ENCODE data around the gene ZNF75A.

Gene ZNF75A

GRCh38 chr16:3289998-3290673, 15.2 kb upstream of the ZNF75A start:
- no peak for DNase-seq

DNA sequence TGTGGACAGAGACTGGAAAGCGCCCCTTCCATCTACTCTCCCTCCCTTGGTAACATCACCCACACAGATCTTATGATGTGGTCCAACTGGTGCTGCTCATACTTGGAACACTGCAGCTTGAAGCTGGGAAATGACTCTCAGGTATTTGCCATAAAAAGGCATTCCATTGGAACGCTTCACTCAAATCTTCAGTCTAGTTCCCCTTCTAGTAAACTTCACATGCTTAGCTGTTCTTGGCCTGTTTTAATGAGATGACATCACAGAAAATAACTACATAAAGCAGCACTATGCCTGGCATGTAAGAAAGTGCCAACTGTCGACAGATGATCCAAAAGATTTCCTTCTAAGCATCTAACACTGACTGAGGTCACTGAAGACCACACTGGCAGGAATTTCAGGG, 12.7 kb upstream of the ZNF75A start:
- no peak for DNase-seq

GRCh38 chr16:3295209-3295608, 10.1 kb upstream of the ZNF75A start:
- no peak for DNase-seq

- DNase-seq = no peak
Observed at GRCh38 chr16:3295783-3296182, 9.5 kb upstream of the ZNF75A start.

- DNase-seq = no peak
Observed at GRCh38 chr16:3304370-3304769, 927 bp upstream of the ZNF75A start.

- DNase-seq = no peak
Observed at GRCh38 chr16:3306078-3306477, 781 bp downstream of the ZNF75A start.

GRCh38 chr16:3311496-3311895, 6.2 kb downstream of the ZNF75A start:
- DNase-seq = no peak

DNA sequence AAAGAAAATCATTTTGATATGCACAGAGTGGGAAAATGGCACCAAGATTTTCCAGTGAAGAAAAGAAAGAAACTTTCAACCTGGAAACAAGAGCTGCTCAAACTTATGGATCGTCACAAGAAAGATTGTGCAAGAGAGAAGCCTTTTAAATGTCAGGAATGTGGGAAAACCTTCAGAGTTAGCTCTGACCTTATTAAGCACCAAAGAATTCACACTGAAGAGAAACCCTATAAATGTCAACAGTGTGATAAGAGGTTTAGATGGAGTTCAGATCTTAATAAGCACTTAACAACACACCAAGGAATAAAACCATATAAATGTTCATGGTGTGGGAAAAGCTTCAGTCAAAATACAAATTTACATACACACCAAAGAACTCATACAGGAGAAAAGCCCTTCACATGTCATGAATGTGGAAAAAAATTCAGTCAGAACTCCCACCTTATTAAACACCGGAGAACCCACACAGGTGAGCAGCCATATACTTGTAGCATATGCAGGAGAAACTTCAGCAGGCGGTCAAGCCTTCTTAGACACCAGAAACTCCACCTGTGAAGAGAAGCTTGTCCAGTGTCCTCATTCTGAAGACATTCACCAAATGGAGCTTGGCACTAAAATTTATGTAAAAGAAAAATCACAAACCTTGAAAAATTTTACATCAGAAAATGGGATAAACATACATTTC, 12.2 kb downstream of the ZNF75A start:
- DNase-seq = no peak

GRCh38 chr16:3321816-3322215, 16.5 kb downstream of the ZNF75A start:
- no peak for DNase-seq

DNA sequence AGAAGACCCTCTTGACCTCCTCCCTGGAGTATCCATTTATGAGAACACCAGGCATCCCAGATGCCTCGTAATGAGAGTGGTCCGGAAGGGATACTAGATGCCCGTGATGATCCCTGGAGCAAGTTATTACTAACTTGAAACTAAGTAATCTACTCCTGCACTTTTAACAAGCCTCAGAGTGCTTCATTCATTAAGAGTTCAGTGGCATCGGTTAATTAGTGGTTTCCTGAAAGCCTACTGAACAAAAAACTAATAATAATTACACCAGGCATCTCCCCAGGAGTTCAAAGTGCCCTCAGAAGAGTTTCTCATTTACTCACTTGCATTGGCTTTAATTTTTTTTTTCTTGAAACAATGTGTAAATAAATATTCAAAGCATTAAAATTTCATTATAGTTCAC, 22.2 kb downstream of the ZNF75A start:
- DNase-seq = no peak

GRCh38 chr16:3328104-3328503, 22.8 kb downstream of the ZNF75A start:
- no peak for DNase-seq

- DNase-seq = no peak
Observed at GRCh38 chr16:3328643-3329042, 23.3 kb downstream of the ZNF75A start.

DNA sequence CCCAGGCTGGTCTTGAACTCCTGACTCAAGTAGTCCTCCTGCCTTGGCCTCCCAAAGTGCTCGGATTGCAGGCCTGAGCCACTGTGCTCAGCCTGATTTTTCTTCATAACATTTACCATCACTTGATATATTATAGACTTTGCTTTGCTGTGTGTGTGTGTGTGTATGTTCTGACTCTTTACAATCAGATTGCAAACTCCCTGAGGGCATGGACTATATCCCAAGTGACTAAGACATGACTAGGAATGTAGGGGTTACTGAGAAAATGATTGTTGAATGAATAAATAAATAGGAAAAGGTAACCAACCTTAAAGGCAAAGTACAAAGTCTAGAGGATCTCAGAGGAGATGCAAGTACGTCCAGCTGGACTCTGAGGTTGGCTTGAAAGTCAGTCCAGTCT, 40.7 kb downstream of the ZNF75A start:
- DNase-seq = no peak

GRCh38 chr16:3347586-3347985, 42.3 kb downstream of the ZNF75A start:
- no peak for DNase-seq

DNA sequence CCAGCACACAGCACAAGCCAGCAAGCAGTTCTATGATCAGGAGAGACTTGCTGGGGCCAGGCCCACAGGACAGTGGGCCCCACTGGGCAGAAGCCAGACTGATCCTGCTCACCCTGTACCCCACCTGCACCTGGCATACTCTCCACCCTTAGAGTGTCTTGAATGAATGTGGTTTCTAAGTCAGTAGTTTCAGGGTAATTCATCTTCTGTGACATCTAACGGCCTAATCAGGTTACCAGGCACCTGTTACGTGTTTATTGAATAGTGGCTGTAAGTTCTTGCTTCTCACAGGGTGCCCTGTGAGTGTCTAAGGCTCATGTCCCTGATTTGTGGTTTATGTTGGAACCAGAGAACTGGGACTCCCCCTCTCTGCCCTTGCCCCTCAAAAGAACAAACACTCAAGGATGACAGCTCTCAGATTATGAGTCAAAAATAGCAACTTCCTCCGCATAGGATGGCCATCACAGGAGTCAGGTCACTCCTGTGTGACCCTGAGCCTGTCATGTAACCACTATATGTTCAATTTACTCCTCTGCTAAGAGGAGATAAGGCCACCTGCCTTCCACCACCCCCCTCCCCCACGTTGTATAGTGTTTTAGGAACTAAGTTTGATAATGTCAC, 43.4 kb downstream of the ZNF75A start:
- DNase-seq = no peak

GRCh38 chr16:3349175-3349574, 43.9 kb downstream of the ZNF75A start:
- DNase-seq = no peak

GRCh38 chr16:3355589-3355988, 50.3 kb downstream of the ZNF75A start, which contains the start of gene OR2C1:
TSS of gene OR2C1 (plus strand) at chr16:3355889. CDS start at chr16:3355941, 52 bp downstream.
- DNase-seq = no peak

GRCh38 chr16:3356118-3356517, 50.8 kb downstream of the ZNF75A start:
- no peak for DNase-seq

- no peak for DNase-seq
Observed at GRCh38 chr16:3358871-3359270, 53.6 kb downstream of the ZNF75A start.

DNA sequence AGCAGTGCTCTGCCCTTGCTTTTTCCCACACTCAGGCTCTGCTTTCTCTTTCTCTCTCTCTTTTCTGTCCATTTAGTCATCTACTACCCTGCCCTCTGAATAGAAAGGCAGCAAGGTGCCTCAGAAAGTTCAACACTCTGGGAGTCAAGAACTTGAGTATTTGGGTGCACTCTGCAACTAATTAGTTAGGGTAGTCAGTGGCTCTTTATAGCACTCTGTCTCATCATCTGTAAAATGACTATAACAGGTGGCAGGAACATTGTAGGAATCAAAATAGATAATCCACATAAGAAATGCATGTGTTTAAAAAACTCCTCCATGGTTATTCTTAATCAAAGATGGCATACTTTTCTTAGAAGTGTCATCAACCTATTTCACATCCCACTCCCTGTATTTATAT, 57.6 kb downstream of the ZNF75A start:
- no peak for DNase-seq

- DNase-seq = no peak
Observed at GRCh38 chr16:3363793-3364192, 58.5 kb downstream of the ZNF75A start.

DNA sequence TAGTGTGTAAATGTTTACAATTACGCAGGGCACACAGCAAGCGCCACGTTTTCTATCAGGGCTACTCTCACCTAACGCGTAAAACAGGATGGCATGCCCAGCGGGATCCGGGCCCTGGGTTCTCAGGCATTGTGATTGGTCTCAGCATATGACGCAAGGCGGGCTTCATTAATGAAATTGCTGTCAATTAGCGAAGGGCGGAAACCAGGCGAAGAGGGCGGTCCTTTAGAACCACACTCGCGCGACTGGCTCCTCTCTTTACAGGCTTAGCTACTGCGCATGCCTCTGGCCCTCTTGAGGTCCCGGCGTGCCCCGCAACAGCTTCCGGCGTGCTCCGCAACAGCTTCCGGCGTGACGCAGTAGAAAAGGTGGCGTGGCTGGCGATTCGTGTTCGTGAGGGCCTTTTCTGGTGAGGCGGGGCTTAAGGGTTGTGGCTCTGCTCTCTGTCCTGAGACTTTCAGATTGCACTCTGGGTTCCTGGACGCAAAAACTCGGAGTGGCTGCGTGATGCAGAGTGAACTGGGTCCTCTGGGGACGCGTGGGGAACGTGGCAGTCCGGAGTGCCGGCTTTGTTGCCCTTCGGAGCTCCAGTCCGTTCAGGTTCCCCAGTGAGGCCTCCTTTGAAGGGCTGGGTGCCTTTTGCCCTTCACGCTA, 59.6 kb downstream of the ZNF75A start:
- peak; percentile 76 for DNase-seq
